ENCODE measurements around the gene DOCK1.

DOCK1 gene

GRCh38 chr10:127411062-127411461 is 505.8 kb downstream of the DOCK1 start:
- DNase-seq = no peak

- no peak for DNase-seq
Measured at GRCh38 chr10:127413326-127413725, 508.1 kb downstream of the DOCK1 start.

- DNase-seq = no peak
Measured at GRCh38 chr10:127414024-127414423, 508.8 kb downstream of the DOCK1 start.

GRCh38 chr10:127415116-127415515 is 509.9 kb downstream of the DOCK1 start:
- no peak for DNase-seq

GRCh38 chr10:127415901-127416581 is 510.8 kb downstream of the DOCK1 start:
- DNase-seq = no peak

- DNase-seq = no peak
Measured at GRCh38 chr10:127417031-127417430, 511.8 kb downstream of the DOCK1 start.

- DNase-seq = no peak
Measured at GRCh38 chr10:127417686-127418401, 512.6 kb downstream of the DOCK1 start.

GRCh38 chr10:127418536-127419168 is 513.4 kb downstream of the DOCK1 start:
- no peak for DNase-seq

- no peak for DNase-seq
Measured at GRCh38 chr10:127420138-127420684, 515.0 kb downstream of the DOCK1 start.

GRCh38 chr10:127423218-127423915 is 518.1 kb downstream of the DOCK1 start:
- DNase-seq = no peak

GRCh38 chr10:127424594-127425264 is 519.5 kb downstream of the DOCK1 start:
- no peak for DNase-seq

- no peak for DNase-seq
Measured at GRCh38 chr10:127426746-127427145, 521.5 kb downstream of the DOCK1 start.

- DNase-seq = no peak
Measured at GRCh38 chr10:127427926-127428325, 522.7 kb downstream of the DOCK1 start.

- no peak for DNase-seq
Measured at GRCh38 chr10:127428385-127428980, 523.3 kb downstream of the DOCK1 start.

- DNase-seq = no peak
Measured at GRCh38 chr10:127429601-127430312, 524.5 kb downstream of the DOCK1 start.

- DNase-seq = no peak
Measured at GRCh38 chr10:127431525-127431924, 526.3 kb downstream of the DOCK1 start.

- DNase-seq = no peak
Measured at GRCh38 chr10:127434006-127434405, 528.8 kb downstream of the DOCK1 start.

GRCh38 chr10:127435246-127435645 is 530.0 kb downstream of the DOCK1 start:
- no peak for DNase-seq

GRCh38 chr10:127440371-127440770 is 535.1 kb downstream of the DOCK1 start:
- no peak for DNase-seq

GRCh38 chr10:127441350-127442219 is 536.4 kb downstream of the DOCK1 start:
- DNase-seq = no peak

GRCh38 chr10:127442220-127442525 is 536.9 kb downstream of the DOCK1 start:
- no peak for DNase-seq
